GM23338 (cell line): ENCODE results near the gene NINJ2. TPM values are rescaled to one million over a fixed set of nuclear protein-coding genes. Genes with fewer than 3 reads are reported as not detected.

Experiments used
- ATAC-seq: fragments of 200-7000 bp; cut with Tn5 transposase; 3 replicates; pipeline ENCODE4 v1.9.1; 2020
- DNase-seq: peaks from one replicate; pipeline ENCODE4 v3.0.0-alpha.2; 2015; ENCODE audit warnings: low spot score
- H2AFZ ChIP-seq: fragments of 200-600 bp; sonication (generic); 2 replicates; pipeline ENCODE4 v1.8.0; 2016; ENCODE audit warnings: antibody characterized with exemption, mild to moderate bottlenecking, moderate library complexity
- H3F3A ChIP-seq: fragments of 200-600 bp; sonication (generic); replicated peaks from 2 replicates; pipeline ENCODE4 v1.8.0; 2017; ENCODE audit warnings: antibody characterized with exemption, mixed run types, low read depth
- H3K27ac ChIP-seq: fragments of 200-600 bp; sonication (generic); 2 replicates; pipeline ENCODE4 v1.6.1; 2016; ENCODE audit warnings: low read depth
- H3K27me3 ChIP-seq: fragments of 200-600 bp; sonication (generic); 2 replicates; pipeline ENCODE4 v1.8.0; 2016; ENCODE audit warnings: mild to moderate bottlenecking, mixed run types, moderate library complexity; ENCODE audit not compliant: insufficient read depth
- H3K36me3 ChIP-seq: fragments of 200-600 bp; sonication (generic); 2 replicates; pipeline ENCODE4 v1.8.0; 2016; ENCODE audit warnings: mild to moderate bottlenecking; ENCODE audit not compliant: insufficient read depth
- H3K4me1 ChIP-seq: fragments of 200-600 bp; sonication (generic); 2 replicates; pipeline ENCODE4 v1.8.0; 2016; ENCODE audit warnings: mild to moderate bottlenecking, moderate library complexity; ENCODE audit not compliant: insufficient read depth
- H3K4me2 ChIP-seq: fragments of 200-600 bp; sonication (generic); 2 replicates; pipeline ENCODE4 v1.7.1; 2017; ENCODE audit warnings: mixed run types
- H3K4me3 ChIP-seq: fragments of 200-600 bp; sonication (generic); 2 replicates; pipeline ENCODE4 v1.6.1; 2016; ENCODE audit warnings: mixed run types
- H3K79me2 ChIP-seq: fragments of 200-600 bp; sonication (generic); replicated peaks from 2 replicates; pipeline ENCODE4 v1.8.0; 2017; ENCODE audit warnings: mild to moderate bottlenecking; ENCODE audit not compliant: insufficient read depth
- H3K9me2 ChIP-seq: fragments of 200-600 bp; sonication (generic); 2 replicates; pipeline ENCODE4 v1.8.0; 2017; ENCODE audit not compliant: insufficient read depth
- H4K20me1 ChIP-seq: fragments of 200-600 bp; sonication (generic); replicated peaks from 2 replicates; pipeline ENCODE4 v1.8.0; 2017; ENCODE audit warnings: mild to moderate bottlenecking; ENCODE audit not compliant: insufficient read depth
- H3K27ac Mint-ChIP-seq: 2 replicates; pipeline ENCODE4 v1.8.0; 2020; ENCODE audit warnings: inconsistent platforms, mild to moderate bottlenecking, moderate library complexity, mixed read lengths
- H3K27me3 Mint-ChIP-seq: 3 replicates; pipeline ENCODE4 v1.8.0; 2022; ENCODE audit warnings: low read depth, mild to moderate bottlenecking, moderate library complexity, mixed read lengths, inconsistent platforms; ENCODE audit not compliant: insufficient read depth, poor library complexity
- H3K36me3 Mint-ChIP-seq: 3 replicates; pipeline ENCODE4 v1.8.0; 2021; ENCODE audit warnings: low read depth, mild to moderate bottlenecking, inconsistent platforms, moderate library complexity, mixed read lengths
- H3K4me1 Mint-ChIP-seq: 3 replicates; pipeline ENCODE4 v1.8.0; 2020; ENCODE audit warnings: mild to moderate bottlenecking, inconsistent platforms, mixed read lengths
- H3K4me3 Mint-ChIP-seq: 3 replicates; pipeline ENCODE4 v1.8.0; 2021; ENCODE audit warnings: moderate library complexity, mild to moderate bottlenecking, inconsistent platforms, mixed read lengths
- H3K9me3 Mint-ChIP-seq: 3 replicates; pipeline ENCODE4 v1.8.0; 2020; ENCODE audit warnings: moderate library complexity, mild to moderate bottlenecking, inconsistent platforms, mixed read lengths
- CREB1 ChIP-seq: fragments of 250-450 bp; sonication (Bioruptor Pico); IDR thresholded peaks from 2 replicates; pipeline ENCODE4 v1.5.0; 2020; ENCODE audit warnings: low read depth, mild to moderate bottlenecking, moderate library complexity
- CTCF ChIP-seq, 2 experiments: fragments of 200-600 bp in 1 of 2; sonication (generic) in 1 of 2; conservative IDR thresholded peaks; 2 replicates each; pipeline versions ENCODE4 v1.5.1 to v1.6.1; 2016 to 2017; ENCODE audit warnings: antibody characterized with exemption in 2 of 2, low read depth in 2 of 2, mild to moderate bottlenecking in 2 of 2, moderate library complexity in 1 of 2
- EZH2 ChIP-seq: fragments of 200-600 bp; sonication (generic); IDR thresholded peaks from one replicate; pipeline ENCODE4 v1.8.0; 2017; ENCODE audit warnings: antibody characterized with exemption, mild to moderate bottlenecking, low read depth; ENCODE audit not compliant: unreplicated experiment
- EZH2phosphoT487 ChIP-seq: fragments of 200-600 bp; sonication (generic); IDR thresholded peaks from one replicate; pipeline ENCODE4 v1.8.1; 2018; ENCODE audit warnings: antibody characterized with exemption; ENCODE audit not compliant: unreplicated experiment
- JUNB ChIP-seq: IDR thresholded peaks from one replicate; pipeline ENCODE4 v1.6.1; 2016; ENCODE audit warnings: antibody characterized with exemption; ENCODE audit not compliant: unreplicated experiment
- NANOG ChIP-seq: IDR thresholded peaks from 2 replicates; pipeline ENCODE4 v1.6.1; 2016; ENCODE audit warnings: antibody characterized with exemption, borderline replicate concordance
- POLR2AphosphoS5 ChIP-seq: IDR thresholded peaks from 2 replicates; pipeline ENCODE4 v1.6.1; 2016; ENCODE audit warnings: antibody characterized with exemption, low read depth
- STAT1 ChIP-seq: IDR thresholded peaks from one replicate; pipeline ENCODE4 v1.6.1; 2016; ENCODE audit warnings: antibody characterized with exemption; ENCODE audit not compliant: unreplicated experiment
- ZNF114 ChIP-seq: fragments of 250-450 bp; sonication (Bioruptor Pico); IDR thresholded peaks from 2 replicates; pipeline ENCODE4 v1.5.0; 2020; ENCODE audit warnings: mild to moderate bottlenecking, moderate library complexity
- ZNF331 ChIP-seq: fragments of 250-450 bp; sonication (Bioruptor Pico); IDR thresholded peaks from 2 replicates; pipeline ENCODE4 v1.5.0; 2020; ENCODE audit warnings: low read depth, mild to moderate bottlenecking, moderate library complexity
- polyA plus RNA-seq: library from polyadenylated mRNA; unstranded; fragments of >200 nt; fragmentation: Nextera tagmentation; extraction: Ambion mirVana; gene quantifications from 2 replicates; pipeline ENCODE4 v1.2.1, GENCODE V29; 2016
- total RNA-seq: library from RNA; depleted of rRNA; stranded (reverse); fragments of >200 nt; shearing (Covaris generic); gene quantifications from 2 replicates; pipeline ENCODE4 v1.2.3, GENCODE V29; 2014
- TF ChIP-seq, protein P1 (sequence below): IDR thresholded peaks from one replicate; pipeline ENCODE4 v1.6.1; 2018; ENCODE audit warnings: antibody characterized with exemption; ENCODE audit not compliant: unreplicated experiment
- TF ChIP-seq, protein P2 (sequence below): fragments of 250-450 bp; sonication (Bioruptor Pico); IDR thresholded peaks from 2 replicates; pipeline ENCODE4 v1.5.0; 2020; ENCODE audit warnings: mild to moderate bottlenecking, moderate library complexity
- TF ChIP-seq, protein P3 (sequence below): IDR thresholded peaks from 2 replicates; pipeline ENCODE4 v1.6.1; 2016; ENCODE audit warnings: antibody characterized with exemption

The NINJ2 gene
- total and polyA plus RNA-seq, 2 experiments from 2014 or later = 0.94 to 2.6 TPM

- H3K27me3 Mint-ChIP-seq = peaks cover 6% of the 10 kb centered on the region
- H3K9me2 ChIP-seq = no peaks in the 10 kb centered on the region
- no peaks in the 10 kb centered on the region for H3K27me3 ChIP-seq
- no peaks in the 10 kb centered on the region for H3K4me1 ChIP-seq
- no peak overlapping the region for H3K27ac Mint-ChIP-seq
- TF ChIP-seq, protein P1, sequence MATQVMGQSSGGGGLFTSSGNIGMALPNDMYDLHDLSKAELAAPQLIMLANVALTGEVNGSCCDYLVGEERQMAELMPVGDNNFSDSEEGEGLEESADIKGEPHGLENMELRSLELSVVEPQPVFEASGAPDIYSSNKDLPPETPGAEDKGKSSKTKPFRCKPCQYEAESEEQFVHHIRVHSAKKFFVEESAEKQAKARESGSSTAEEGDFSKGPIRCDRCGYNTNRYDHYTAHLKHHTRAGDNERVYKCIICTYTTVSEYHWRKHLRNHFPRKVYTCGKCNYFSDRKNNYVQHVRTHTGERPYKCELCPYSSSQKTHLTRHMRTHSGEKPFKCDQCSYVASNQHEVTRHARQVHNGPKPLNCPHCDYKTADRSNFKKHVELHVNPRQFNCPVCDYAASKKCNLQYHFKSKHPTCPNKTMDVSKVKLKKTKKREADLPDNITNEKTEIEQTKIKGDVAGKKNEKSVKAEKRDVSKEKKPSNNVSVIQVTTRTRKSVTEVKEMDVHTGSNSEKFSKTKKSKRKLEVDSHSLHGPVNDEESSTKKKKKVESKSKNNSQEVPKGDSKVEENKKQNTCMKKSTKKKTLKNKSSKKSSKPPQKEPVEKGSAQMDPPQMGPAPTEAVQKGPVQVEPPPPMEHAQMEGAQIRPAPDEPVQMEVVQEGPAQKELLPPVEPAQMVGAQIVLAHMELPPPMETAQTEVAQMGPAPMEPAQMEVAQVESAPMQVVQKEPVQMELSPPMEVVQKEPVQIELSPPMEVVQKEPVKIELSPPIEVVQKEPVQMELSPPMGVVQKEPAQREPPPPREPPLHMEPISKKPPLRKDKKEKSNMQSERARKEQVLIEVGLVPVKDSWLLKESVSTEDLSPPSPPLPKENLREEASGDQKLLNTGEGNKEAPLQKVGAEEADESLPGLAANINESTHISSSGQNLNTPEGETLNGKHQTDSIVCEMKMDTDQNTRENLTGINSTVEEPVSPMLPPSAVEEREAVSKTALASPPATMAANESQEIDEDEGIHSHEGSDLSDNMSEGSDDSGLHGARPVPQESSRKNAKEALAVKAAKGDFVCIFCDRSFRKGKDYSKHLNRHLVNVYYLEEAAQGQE = no peak
- no peak for TF ChIP-seq CREB1 (CRISPR knock-in tag)
- no peak for TF ChIP-seq ZNF114 (CRISPR knock-in tag)
- no peak for TF ChIP-seq NANOG
- TF ChIP-seq EZH2phosphoT487 = no peak
- no peak for TF ChIP-seq JUNB
- no peak for TF ChIP-seq STAT1
- TF ChIP-seq POLR2AphosphoS5 = no peak
- no peak for TF ChIP-seq CTCF (conservative IDR thresholded peaks at IDR 0.05; ENCODE audit: low read depth in 2 of 2)
- TF ChIP-seq EZH2 = no peak
- TF ChIP-seq, protein P2, sequence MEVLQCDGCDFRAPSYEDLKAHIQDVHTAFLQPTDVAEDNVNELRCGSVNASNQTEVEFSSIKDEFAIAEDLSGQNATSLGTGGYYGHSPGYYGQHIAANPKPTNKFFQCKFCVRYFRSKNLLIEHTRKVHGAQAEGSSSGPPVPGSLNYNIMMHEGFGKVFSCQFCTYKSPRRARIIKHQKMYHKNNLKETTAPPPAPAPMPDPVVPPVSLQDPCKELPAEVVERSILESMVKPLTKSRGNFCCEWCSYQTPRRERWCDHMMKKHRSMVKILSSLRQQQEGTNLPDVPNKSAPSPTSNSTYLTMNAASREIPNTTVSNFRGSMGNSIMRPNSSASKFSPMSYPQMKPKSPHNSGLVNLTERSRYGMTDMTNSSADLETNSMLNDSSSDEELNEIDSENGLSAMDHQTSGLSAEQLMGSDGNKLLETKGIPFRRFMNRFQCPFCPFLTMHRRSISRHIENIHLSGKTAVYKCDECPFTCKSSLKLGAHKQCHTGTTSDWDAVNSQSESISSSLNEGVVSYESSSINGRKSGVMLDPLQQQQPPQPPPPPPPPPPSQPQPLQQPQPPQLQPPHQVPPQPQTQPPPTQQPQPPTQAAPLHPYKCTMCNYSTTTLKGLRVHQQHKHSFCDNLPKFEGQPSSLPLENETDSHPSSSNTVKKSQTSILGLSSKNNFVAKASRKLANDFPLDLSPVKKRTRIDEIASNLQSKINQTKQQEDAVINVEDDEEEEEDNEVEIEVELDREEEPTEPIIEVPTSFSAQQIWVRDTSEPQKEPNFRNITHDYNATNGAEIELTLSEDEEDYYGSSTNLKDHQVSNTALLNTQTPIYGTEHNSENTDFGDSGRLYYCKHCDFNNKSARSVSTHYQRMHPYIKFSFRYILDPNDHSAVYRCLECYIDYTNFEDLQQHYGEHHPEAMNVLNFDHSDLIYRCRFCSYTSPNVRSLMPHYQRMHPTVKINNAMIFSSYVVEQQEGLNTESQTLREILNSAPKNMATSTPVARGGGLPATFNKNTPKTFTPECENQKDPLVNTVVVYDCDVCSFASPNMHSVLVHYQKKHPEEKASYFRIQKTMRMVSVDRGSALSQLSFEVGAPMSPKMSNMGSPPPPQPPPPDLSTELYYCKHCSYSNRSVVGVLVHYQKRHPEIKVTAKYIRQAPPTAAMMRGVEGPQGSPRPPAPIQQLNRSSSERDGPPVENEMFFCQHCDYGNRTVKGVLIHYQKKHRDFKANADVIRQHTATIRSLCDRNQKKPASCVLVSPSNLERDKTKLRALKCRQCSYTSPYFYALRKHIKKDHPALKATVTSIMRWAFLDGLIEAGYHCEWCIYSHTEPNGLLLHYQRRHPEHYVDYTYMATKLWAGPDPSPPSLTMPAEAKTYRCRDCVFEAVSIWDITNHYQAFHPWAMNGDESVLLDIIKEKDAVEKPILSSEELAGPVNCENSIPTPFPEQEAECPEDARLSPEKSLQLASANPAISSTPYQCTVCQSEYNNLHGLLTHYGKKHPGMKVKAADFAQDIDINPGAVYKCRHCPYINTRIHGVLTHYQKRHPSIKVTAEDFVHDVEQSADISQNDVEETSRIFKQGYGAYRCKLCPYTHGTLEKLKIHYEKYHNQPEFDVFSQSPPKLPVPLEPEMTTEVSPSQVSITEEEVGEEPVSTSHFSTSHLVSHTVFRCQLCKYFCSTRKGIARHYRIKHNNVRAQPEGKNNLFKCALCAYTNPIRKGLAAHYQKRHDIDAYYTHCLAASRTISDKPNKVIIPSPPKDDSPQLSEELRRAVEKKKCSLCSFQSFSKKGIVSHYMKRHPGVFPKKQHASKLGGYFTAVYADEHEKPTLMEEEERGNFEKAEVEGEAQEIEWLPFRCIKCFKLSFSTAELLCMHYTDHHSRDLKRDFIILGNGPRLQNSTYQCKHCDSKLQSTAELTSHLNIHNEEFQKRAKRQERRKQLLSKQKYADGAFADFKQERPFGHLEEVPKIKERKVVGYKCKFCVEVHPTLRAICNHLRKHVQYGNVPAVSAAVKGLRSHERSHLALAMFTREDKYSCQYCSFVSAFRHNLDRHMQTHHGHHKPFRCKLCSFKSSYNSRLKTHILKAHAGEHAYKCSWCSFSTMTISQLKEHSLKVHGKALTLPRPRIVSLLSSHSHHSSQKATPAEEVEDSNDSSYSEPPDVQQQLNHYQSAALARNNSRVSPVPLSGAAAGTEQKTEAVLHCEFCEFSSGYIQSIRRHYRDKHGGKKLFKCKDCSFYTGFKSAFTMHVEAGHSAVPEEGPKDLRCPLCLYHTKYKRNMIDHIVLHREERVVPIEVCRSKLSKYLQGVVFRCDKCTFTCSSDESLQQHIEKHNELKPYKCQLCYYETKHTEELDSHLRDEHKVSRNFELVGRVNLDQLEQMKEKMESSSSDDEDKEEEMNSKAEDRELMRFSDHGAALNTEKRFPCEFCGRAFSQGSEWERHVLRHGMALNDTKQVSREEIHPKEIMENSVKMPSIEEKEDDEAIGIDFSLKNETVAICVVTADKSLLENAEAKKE = no peak
- TF ChIP-seq, protein P3, sequence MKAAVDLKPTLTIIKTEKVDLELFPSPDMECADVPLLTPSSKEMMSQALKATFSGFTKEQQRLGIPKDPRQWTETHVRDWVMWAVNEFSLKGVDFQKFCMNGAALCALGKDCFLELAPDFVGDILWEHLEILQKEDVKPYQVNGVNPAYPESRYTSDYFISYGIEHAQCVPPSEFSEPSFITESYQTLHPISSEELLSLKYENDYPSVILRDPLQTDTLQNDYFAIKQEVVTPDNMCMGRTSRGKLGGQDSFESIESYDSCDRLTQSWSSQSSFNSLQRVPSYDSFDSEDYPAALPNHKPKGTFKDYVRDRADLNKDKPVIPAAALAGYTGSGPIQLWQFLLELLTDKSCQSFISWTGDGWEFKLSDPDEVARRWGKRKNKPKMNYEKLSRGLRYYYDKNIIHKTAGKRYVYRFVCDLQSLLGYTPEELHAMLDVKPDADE = no peak
- no peak for TF ChIP-seq ZNF331
- ATAC-seq (no peak), DNase-seq (no peak)
- H3K4me3 Mint-ChIP-seq = no peak overlapping the region
- H3K4me2 ChIP-seq = no peak overlapping the region
- no peaks in the 10 kb centered on the region; the same call in 2 of the 3 replicates for H3K4me1 Mint-ChIP-seq
- no peaks in the 10 kb centered on the region for H3F3A ChIP-seq
- H3K9me3 Mint-ChIP-seq = peaks cover 4% of the 10 kb centered on the region; the same call in 2 of the 3 replicates
- H3K36me3 ChIP-seq = no peaks in the 10 kb centered on the region
- no peak overlapping the region for H3K4me3 ChIP-seq
- H3K36me3 Mint-ChIP-seq = no peaks in the 10 kb centered on the region
- no peaks in the 10 kb centered on the region for H4K20me1 ChIP-seq
- H3K27ac ChIP-seq = no peak overlapping the region
- H2AFZ ChIP-seq = no peak overlapping the region
- no peaks in the 10 kb centered on the region for H3K79me2 ChIP-seq
Observed at GRCh38 chr12:588646-589045, 74.6 kb downstream of the NINJ2 start.
